Central memory CD8-positive, alpha-beta T cell (primary cell): ENCODE results near the gene RALA.

Experiments
- ATAC-seq: fragments of 150-1000 bp; cut with Tn5 transposase; replicated peaks from 2 replicates; pipeline ENCODE4 v1.10.0; 2022; ENCODE audit warnings: mild to moderate bottlenecking, moderate FRiP score, moderate number of reproducible peaks; ENCODE audit not compliant: poor library complexity, severe bottlenecking; ENCODE audit errors: extremely low read depth
- DNase-seq, 2 donors: peaks; one replicate each; pipeline ENCODE4 v3.0.0; 2021; ENCODE audit warnings: low spot score in 2 of 2
- H3K27ac Mint-ChIP-seq: one replicate; pipeline ENCODE4 v1.8.0; 2022; ENCODE audit warnings: low read depth, mild to moderate bottlenecking, moderate library complexity, mixed read lengths
- H3K27me3 Mint-ChIP-seq: one replicate; pipeline ENCODE4 v1.8.0; 2022; ENCODE audit warnings: mixed read lengths
- H3K36me3 Mint-ChIP-seq: one replicate; pipeline ENCODE4 v1.8.0; 2022; ENCODE audit warnings: mild to moderate bottlenecking, moderate library complexity, mixed read lengths; ENCODE audit not compliant: insufficient read depth
- H3K4me1 Mint-ChIP-seq: one replicate; pipeline ENCODE4 v1.8.0; 2022; ENCODE audit warnings: mixed read lengths
- H3K4me3 Mint-ChIP-seq: one replicate; pipeline ENCODE4 v1.8.0; 2022; ENCODE audit warnings: mild to moderate bottlenecking, moderate library complexity, mixed read lengths
- H3K9me3 Mint-ChIP-seq: one replicate; pipeline ENCODE4 v1.8.0; 2022; ENCODE audit warnings: mixed read lengths

Gene RALA

DNA sequence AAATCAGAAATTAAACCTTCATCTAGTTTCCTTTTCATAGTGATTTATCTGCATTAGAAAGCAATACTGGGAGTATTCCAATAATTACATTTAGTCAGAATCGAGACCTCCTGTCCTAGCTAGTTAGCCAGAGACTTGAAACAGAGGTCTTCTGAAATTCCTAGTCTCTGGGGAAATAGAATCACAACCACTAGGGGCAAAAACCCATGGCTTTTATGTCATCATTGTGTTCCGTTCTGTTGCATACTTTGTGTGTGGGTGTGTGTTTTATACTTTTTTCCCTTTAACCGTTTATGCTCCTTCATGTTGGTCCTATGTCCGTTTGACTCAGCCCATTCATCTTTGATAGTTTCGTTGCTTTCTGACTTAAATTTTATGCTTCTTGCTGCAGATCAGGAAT lies 79.8 kb downstream of the RALA start:
- no peaks in the 10 kb centered on the region for H3K27me3 Mint-ChIP-seq
- H3K9me3 Mint-ChIP-seq, result no peaks in the 10 kb centered on the region
- H3K27ac Mint-ChIP-seq, result no peak overlapping the region
- H3K4me3 Mint-ChIP-seq, result no peak overlapping the region
- H3K4me1 Mint-ChIP-seq, result no peaks in the 10 kb centered on the region
- DNase-seq, result no peak
- H3K36me3 Mint-ChIP-seq, result peaks cover 21% of the 10 kb centered on the region
- ATAC-seq, result no peak

DNA sequence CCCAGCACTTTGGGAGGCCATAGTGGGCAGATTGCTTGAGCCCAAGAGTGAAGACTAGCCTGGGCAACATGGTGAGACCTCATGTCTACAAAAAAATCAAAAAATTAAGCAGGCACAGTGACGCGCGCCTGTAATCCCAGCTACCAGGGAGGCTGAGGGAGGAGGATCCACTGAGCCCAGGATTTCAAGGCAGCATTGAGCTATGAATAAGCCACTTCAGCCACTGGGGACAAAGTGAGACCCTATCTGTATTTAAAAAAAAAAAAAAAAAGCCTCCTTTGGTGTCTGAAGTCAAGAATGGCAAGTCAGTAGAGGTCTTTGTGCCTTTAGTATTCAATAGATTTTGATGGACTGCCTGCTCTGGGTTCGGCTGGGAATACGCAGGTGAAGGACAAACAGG lies 85.7 kb downstream of the RALA start:
- Mint-ChIP-seq H3K4me3 (no peak overlapping the region), H3K27me3 (no peaks in the 10 kb centered on the region), H3K27ac (no peak overlapping the region), H3K4me1 (no peaks in the 10 kb centered on the region), H3K9me3 (peaks cover 7% of the 10 kb centered on the region), H3K36me3 (peaks cover 16% of the 10 kb centered on the region)
- no peak for DNase-seq
- ATAC-seq, result no peak

DNA sequence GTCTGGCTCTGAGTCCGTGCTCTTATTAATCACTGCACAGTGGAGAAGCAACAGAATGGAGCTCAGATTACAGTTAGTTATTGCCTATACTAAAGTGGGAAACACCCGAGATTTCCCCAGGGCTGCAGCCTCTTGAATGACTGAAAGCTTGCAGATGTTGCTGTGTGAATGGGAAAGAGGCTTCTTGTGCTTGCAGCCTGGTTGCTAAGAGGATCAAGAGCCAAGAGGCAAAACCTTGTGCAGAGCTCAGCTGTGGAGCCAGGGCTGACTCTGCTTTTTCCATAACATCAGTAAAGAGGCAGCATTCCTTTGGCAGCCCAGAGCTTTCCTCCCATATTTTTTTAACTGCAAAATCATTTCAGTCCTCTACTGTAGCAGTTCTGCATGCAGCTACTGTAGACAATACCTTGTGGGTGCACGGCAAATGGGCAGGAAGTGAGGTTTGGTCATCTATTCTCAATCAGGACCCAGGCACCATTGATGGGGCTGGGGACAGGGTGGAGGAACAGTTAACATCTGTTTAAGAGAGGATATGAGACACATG lies 86.5 kb downstream of the RALA start:
- Mint-ChIP-seq H3K4me3 (no peak overlapping the region), H3K36me3 (peaks cover 13% of the 10 kb centered on the region), H3K4me1 (no peaks in the 10 kb centered on the region), H3K27me3 (no peaks in the 10 kb centered on the region), H3K27ac (no peak overlapping the region), H3K9me3 (peaks cover 7% of the 10 kb centered on the region)
- ATAC-seq (no peak), DNase-seq (no peak)

DNA sequence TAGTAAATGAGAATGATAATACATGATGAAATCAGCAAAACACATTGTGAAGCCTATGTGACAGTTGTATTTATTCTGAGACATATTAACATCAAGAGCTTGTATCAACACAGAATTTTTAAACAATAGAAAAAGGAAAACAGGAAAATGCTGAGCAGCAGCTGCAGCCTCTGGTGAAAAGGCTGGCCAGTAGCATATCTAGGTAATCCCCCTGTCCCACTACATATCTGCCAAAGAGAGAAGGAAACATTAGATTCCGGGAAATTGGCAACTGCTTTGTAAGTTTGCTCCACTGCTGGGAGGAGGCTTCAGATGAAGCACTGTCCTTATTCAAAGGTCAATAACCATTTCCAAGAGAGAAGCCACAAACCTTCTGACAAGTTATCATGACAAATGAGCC lies 89.4 kb downstream of the RALA start:
- peaks cover 4% of the 10 kb centered on the region for H3K36me3 Mint-ChIP-seq

DNA sequence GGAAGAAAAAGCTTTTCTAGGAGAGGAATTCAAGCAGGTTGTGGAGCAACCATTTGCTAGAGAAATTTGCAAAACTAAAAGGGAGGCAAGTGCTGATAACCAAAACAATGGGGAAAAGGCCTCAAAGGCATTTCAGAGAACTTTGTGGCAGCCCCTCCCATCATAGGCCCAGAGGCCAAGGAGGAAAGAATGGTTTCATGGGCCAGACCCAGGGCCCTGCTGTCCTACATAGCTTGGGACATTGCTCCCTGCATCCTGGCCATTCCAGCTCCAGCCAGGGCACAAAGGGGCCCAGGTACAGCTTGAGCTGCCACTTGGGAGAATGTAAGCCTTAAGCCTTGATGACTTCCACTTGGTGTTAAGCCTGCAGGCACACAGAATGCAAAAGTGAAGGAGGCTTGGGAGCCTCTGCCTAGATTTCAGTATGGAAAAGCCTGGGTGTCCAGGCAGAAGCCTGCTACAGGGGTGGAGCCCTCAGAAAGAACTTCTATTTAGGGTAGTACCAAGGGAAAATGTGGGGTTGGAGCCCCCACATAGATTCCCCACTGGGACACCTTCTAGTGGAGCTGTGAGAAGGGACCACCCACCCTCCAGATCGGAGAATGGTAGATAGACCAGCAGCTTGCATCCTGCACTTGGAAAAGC lies 91.2 kb downstream of the RALA start:
- no peak overlapping the region for H3K4me3 Mint-ChIP-seq
- no peak for DNase-seq
- peaks cover 20% of the 10 kb centered on the region for H3K9me3 Mint-ChIP-seq
- peaks cover 4% of the 10 kb centered on the region for H3K27me3 Mint-ChIP-seq
- peaks cover 3% of the 10 kb centered on the region for H3K36me3 Mint-ChIP-seq
- H3K27ac Mint-ChIP-seq, result no peak overlapping the region
- no peaks in the 10 kb centered on the region for H3K4me1 Mint-ChIP-seq
- ATAC-seq, result no peak

More for the DNA sequence above, 89.4 kb downstream of the RALA start:
- H3K9me3 Mint-ChIP-seq, result peaks cover 20% of the 10 kb centered on the region
- H3K4me3 Mint-ChIP-seq, result no peak overlapping the region
- DNase-seq, result no peak
- H3K27ac Mint-ChIP-seq, result no peak overlapping the region
- ATAC-seq, result no peak
- H3K4me1 Mint-ChIP-seq, result no peaks in the 10 kb centered on the region
- H3K27me3 Mint-ChIP-seq, result no peaks in the 10 kb centered on the region

DNA sequence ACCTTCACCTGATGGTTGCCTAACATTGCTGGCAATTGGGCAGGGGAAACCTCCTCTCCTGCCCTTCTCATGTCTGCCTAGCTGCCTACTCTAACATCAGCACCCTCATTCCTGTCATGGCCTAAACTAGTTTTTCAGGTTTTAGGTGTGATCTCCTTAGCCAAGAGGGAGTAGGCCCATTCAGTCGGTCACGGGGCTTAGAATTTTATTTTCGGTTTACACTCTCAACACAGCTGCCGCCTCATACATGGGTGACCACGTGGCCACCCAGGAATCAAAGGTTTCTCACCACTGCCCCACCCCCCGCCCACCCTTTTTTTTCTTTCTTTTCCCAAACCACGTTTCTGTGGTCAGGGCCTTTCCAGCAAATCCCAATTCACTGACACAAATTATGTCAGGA lies 97.2 kb downstream of the RALA start:
- peaks cover 6% of the 10 kb centered on the region for H3K9me3 Mint-ChIP-seq
- no peak overlapping the region for H3K4me3 Mint-ChIP-seq
- no peaks in the 10 kb centered on the region for H3K4me1 Mint-ChIP-seq
- no peak for ATAC-seq
- peaks cover 40% of the 10 kb centered on the region for H3K27me3 Mint-ChIP-seq
- no peak for DNase-seq
- no peaks in the 10 kb centered on the region for H3K36me3 Mint-ChIP-seq
- H3K27ac Mint-ChIP-seq, result no peak overlapping the region

DNA sequence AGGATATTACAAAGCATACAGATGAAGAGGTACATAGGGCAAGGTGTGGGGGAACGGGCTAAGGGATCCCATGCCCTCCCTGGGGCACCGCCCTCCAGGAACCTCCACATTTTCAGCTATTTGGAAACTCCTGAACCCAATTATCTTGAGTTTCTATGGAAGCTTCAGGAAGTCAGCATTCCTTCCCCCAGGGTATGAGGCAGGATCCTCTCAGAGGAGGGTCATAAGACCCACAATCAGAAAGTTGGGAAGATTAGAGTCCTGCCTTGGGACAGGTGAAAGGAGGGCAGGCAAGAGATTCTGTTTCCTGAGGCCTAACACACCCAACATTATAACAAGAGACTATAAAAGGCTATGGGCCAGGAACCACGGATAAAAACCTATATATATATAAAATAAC lies 98.0 kb downstream of the RALA start:
- ATAC-seq (no peak), DNase-seq (no peak)
- Mint-ChIP-seq H3K9me3 (no peaks in the 10 kb centered on the region), H3K4me3 (no peak overlapping the region), H3K27ac (no peak overlapping the region), H3K36me3 (no peaks in the 10 kb centered on the region), H3K27me3 (peaks cover 40% of the 10 kb centered on the region), H3K4me1 (no peaks in the 10 kb centered on the region)

DNA sequence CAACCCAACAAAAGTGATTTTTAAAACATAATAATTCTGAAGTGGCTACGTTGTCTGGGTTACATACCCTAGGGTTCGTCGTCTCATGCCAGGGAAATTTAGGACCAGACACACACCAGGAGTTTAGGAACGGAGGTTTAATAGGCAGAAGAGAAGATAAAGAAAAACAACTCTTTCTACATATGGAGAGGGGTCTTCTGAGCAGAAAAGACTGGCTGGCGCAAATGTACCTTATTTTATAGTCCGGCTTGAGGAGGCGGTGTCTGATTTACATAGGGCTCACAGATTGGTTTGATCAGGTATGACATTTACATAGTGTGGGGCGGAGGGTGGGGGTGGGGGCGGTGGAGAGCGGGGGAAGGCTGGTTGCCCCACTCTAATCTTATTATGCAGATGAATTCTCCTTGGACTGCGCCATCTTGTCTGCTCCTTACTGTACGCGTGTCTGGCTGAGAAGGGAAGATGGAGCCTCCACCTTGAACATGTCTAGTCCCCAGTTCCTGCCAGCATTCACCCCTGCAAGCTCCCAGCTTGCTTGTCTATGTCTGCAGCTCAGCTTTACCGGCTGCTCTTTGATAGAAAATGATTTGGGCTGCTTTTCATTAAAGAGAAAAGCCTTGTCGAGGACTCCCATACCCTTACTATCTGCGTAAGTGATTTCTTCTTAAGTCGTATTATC lies 98.7 kb downstream of the RALA start:
- H3K9me3 Mint-ChIP-seq, result no peaks in the 10 kb centered on the region
- ATAC-seq, result no peak
- no peaks in the 10 kb centered on the region for H3K4me1 Mint-ChIP-seq
- H3K4me3 Mint-ChIP-seq, result no peak overlapping the region
- no peak for DNase-seq
- H3K36me3 Mint-ChIP-seq, result no peaks in the 10 kb centered on the region
- H3K27ac Mint-ChIP-seq, result no peak overlapping the region
- H3K27me3 Mint-ChIP-seq, result peaks cover 40% of the 10 kb centered on the region

DNA sequence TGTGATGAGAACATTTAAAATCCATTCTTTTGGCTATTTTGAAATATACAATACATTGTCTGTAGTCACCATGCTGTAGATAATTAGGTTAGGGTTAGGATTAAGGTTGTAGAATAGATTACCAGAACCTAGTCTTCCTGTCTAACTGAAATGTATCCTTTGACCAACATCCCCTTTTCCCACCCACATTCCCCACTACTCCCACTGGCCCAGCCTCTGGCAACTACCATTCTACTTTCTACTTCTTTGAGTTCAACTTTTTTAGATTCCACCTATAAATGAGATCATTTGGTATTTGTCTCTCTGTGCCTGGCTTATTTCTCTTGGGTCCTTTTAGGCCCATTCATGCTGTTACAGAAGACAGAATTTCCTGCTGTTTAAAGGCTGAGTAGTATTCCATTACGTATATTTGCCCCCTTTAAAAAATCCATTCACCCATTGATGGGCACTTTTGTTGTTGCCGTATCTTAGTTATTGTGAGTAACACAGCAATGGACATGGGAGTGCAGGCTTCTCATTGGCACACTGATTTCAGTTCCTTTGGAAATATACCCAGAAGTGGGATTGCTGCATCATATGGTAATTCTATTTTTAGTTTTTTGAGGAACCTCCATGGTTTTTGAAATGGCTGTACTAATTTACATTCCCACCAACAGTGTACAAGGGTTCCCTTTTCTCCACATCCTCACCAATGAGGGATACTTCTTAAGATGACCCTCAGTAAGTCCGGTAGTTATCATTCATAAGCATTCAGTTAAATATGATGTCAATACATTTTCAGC lies 104.0 kb downstream of the RALA start:
- Mint-ChIP-seq H3K27me3 (peaks cover 7% of the 10 kb centered on the region), H3K9me3 (no peaks in the 10 kb centered on the region), H3K36me3 (peaks cover 2% of the 10 kb centered on the region), H3K4me1 (no peaks in the 10 kb centered on the region), H3K27ac (no peak overlapping the region), H3K4me3 (no peak overlapping the region)
- DNase-seq (no peak), ATAC-seq (no peak)

DNA sequence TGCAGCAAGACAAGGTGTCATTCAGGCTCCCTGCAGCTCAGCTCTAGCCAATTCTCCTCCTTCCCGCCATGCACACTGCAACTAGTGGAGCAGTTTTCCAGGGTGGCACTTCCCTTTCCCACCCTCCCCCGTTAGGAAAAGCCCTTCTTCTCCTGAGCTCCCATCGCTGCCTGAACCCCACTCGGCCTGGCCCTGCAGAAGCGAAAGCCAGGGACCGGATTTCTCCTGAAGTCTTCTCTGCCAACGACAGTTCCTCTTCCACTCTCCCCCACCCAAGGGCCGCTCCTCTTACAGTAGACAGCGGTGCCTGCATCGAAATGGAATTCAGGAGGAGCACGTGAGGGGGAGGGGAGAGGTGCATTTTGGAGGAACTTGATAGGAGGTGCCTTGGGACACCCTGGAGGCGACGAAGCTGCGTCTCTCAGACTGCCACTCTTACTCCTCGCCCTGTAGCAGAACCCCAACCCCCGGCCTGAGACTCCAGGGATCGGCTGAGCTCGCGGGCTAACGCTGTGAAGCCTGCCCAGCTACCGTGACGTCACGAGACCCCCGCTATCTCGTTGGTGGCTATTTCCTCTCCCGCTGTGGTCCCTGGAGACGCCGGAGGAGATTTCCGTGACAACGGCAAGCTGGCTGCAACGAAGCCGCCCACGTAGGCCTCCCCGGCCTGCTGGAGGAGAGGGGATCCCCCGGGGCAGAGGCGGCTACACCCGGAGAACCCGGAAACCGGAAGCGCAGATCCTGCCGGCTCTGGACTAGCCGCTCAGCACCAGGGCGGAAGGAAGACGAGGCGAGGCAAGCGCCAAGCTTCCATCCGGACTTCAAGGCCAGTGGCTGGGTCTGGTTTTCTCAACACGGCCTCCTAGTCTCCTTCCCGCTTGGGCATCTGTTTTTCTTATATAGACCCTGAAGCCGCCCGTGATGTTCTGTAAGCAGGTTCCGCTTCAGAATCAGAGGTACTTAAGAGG lies 109.7 kb downstream of the RALA start:
- peaks cover 8% of the 10 kb centered on the region for H3K36me3 Mint-ChIP-seq
- H3K4me3 Mint-ChIP-seq, result peak overlapping the region; percentile 97
- ATAC-seq (peak; percentile 89), DNase-seq (peak; percentile 90 to 96)
- peak overlapping the region; percentile 98 for H3K27ac Mint-ChIP-seq
- H3K27me3 Mint-ChIP-seq, result no peaks in the 10 kb centered on the region
- H3K4me1 Mint-ChIP-seq, result peaks cover 40% of the 10 kb centered on the region
- H3K9me3 Mint-ChIP-seq, result no peaks in the 10 kb centered on the region

DNA sequence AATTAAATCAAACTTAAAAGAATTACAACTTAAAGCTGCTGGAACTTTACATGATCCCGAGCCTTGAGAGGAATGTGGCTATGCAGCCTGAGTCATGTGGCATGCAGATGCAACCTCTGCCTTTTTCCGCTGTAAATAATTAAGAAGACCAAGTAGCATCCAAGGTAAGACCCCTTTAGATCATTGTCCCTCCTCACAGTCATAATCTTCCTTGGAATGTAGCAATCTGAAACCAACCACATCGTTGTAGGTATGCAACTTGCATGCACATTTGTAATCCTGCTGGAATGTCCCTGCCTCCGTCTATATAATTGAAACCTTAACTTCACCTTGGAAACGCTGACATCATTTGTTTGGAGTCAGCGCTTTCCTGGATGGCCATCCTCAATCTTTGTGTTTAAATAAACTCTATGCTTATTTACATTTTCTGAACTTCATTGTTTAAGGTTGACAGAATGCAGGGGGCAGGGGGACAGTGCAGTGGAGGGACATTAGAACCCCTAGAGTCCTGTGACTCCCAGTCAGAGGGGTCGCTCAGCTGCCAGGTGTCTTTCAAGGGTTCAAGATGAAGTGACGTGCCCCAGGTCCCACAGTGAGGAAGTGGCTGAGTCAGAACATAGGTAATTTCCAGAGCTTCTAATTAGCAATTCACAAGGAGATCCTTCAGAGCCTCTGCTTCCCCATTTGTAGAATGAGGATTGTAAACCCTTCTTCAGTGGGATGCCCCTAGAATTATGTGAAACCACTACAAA lies 110.7 kb downstream of the RALA start:
- peaks cover 40% of the 10 kb centered on the region for H3K4me1 Mint-ChIP-seq
- H3K36me3 Mint-ChIP-seq, result peaks cover 8% of the 10 kb centered on the region
- peak overlapping the region; percentile 98 for H3K27ac Mint-ChIP-seq
- H3K9me3 Mint-ChIP-seq, result no peaks in the 10 kb centered on the region
- H3K4me3 Mint-ChIP-seq, result peak overlapping the region; percentile 97
- no peak for ATAC-seq
- H3K27me3 Mint-ChIP-seq, result no peaks in the 10 kb centered on the region
- no peak for DNase-seq
